SKM-1 (cell line): ENCODE measurements around the gene HBS1L.

Experiments used
- DNase-seq: peaks from one replicate; lab custom pipeline; 2025; ENCODE audit not compliant: unreplicated experiment; lab: John Stamatoyannopoulos, UW

The HBS1L gene

GRCh38 chr6:135038335-135038734 lies 16.3 kb downstream of the HBS1L start:
- DNase-seq, result no peak

GRCh38 chr6:135037541-135037940 lies 17.1 kb downstream of the HBS1L start:
- DNase-seq, result no peak

- no peak for DNase-seq
These were observed 17.7 kb downstream of the HBS1L start for GRCh38 chr6:135036731-135037420.

- DNase-seq, result no peak
These were observed 21.4 kb downstream of the HBS1L start for GRCh38 chr6:135033238-135033637.

GRCh38 chr6:135030532-135031178 lies 24.0 kb downstream of the HBS1L start:
- DNase-seq, result no peak

GRCh38 chr6:135030056-135030473 lies 24.6 kb downstream of the HBS1L start:
- DNase-seq, result no peak

- DNase-seq, result no peak
These were observed 28.8 kb downstream of the HBS1L start for GRCh38 chr6:135025775-135026174.

- no peak for DNase-seq
These were observed 29.4 kb downstream of the HBS1L start for GRCh38 chr6:135025175-135025574.

- DNase-seq, result no peak
These were observed 32.4 kb downstream of the HBS1L start for GRCh38 chr6:135022050-135022697.

- no peak for DNase-seq
These were observed 33.1 kb downstream of the HBS1L start for GRCh38 chr6:135021310-135022049.

GRCh38 chr6:135018941-135019340 lies 35.7 kb downstream of the HBS1L start:
- DNase-seq, result peak; percentile 14

GRCh38 chr6:135018052-135018451 lies 36.6 kb downstream of the HBS1L start:
- no peak for DNase-seq

GRCh38 chr6:135014353-135014832 lies 40.2 kb downstream of the HBS1L start:
- DNase-seq, result no peak

- no peak for DNase-seq
These were observed 41.4 kb downstream of the HBS1L start for GRCh38 chr6:135013211-135013610.

- no peak for DNase-seq
These were observed 41.9 kb downstream of the HBS1L start for GRCh38 chr6:135012764-135013163.

GRCh38 chr6:135012349-135012748 lies 42.3 kb downstream of the HBS1L start:
- DNase-seq, result no peak

GRCh38 chr6:135008941-135009290 lies 45.7 kb downstream of the HBS1L start:
- DNase-seq, result no peak

- DNase-seq, result no peak
These were observed 46.3 kb downstream of the HBS1L start for GRCh38 chr6:135008072-135008940.

- no peak for DNase-seq
These were observed 48.2 kb downstream of the HBS1L start for GRCh38 chr6:135006386-135006914.

GRCh38 chr6:135004399-135004798 lies 50.2 kb downstream of the HBS1L start:
- DNase-seq, result no peak
